ENCODE data around the gene IFT122.

Gene IFT122

DNA sequence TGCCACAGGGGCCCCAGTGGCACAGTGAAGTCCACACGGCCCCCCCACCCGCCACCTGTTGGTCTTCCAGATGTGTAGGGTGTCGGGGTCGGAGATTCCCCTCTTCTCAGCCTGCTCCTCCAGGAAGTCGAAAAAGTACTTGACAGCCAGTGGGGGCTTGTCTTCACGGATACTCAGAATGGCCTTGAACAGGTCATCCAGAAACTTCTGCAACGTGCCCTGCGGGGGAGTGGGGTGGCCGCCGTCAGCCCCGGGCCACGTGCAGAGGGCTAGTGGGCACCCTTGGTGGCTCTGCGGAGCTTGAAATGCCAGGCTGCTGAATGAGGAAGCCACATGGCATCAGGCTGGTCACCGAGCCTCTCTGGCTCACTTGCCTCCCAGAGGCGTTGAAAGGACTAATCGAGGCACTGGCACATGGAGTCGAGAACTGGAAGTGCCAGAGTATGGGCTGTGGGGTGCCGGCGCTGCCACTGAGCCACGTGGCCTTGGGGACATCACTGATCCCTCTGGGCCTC, 119.6 kb downstream of the IFT122 start:
- no peak for DNase-seq

DNA sequence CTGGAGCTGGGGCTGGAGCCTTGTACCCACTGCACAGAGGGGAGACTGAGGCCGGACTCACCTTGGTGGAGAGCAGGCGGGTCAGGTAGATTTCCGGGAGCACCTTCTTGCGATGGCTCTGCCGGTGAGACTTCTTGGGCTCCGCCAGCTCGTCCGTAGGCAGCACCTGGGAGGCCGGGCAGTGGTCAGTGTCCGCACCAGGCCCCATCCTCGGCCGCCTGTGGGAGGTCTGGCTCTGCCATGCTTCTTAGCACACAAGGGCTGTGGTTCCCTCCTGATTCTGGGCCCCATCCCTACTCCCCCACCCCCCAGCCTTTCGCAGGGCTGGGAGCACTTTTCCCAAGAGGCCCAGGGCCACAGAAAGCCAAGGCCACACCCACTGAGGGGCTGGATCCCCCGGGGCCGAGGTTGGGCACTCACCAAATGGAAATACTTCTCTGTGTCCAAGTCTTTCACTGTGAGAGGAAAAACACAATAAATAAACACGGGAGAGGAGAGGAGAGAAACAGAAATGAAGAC, 120.3 kb downstream of the IFT122 start:
- DNase-seq: no peak

GRCh38 chr3:129560911-129561594, 121.0 kb downstream of the IFT122 start:
- no peak for DNase-seq

- DNase-seq: no peak
Observed at GRCh38 chr3:129561619-129562248, 121.7 kb downstream of the IFT122 start.

DNA sequence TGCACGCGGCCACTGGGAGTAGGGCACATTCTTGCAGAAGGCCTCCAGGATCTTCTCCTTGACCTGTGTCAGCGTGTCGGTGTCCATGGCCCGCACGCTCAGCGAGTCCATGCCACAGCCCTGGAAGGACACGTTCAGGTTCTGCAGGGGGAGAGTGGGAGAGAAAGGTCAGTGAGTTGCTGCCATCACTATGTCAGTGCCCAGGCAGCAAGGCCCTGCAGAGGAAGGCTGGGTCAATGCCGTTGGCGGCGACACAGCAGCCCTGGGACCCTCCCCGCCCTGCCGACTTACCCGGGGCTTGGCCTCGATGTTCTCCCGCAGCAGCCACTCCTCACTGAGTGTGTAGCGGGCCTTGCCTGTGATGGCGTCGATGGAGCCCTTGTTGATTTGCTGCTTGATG, 122.8 kb downstream of the IFT122 start:
- DNase-seq: no peak

DNA sequence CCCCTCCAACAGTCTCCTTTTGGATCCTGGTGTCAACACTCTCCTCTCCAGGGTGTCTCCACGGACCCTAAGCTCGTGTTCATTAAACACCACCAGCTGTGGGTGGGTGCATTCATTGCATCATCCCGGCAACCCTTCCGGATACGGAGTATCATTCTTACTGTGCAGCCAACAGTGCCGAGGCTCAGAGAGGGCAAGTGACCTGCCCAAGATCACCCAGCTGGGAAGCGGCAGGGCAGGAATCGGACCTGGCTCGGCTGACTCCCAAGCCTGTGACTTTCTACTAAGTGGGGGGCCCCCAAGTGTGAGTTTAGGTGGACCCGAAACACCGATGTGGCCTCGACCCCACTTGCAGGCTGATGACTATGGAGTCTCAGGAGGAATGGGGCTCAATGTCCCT, 123.3 kb downstream of the IFT122 start:
- no peak for DNase-seq

- no peak for DNase-seq
Observed at GRCh38 chr3:129563850-129564535, 124.0 kb downstream of the IFT122 start.

DNA sequence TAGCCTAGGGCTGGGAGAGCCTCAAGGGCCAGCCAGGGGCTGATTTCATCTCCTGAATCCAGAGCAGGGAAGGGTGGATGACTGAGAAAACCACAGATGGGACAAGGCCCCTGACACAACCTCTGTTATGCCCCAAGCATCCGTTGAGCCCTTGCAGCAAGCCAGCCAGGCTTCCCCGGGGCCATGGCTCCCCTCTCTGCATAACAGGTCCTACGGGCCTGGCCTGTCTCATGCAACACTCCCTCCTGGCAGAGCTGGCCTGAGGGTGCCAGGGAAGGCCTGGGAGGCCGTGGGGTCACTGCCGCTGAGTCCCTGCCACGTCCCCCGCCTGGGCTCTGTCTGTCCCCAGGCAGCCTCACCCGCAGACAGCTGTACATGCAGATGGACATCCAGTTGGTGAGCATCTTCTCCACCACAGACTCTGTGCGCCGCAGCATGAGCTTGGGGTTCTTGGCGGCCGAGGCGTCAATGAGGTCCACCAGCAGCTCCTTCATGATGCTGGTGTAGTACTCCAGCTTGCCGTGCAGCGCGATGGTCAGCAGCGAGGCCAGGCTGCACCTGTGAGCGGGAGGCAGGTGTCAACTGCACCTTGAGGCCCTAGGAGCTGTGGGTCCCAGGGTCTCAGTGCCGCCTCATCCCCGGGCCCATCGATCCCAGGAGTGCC, 125.1 kb downstream of the IFT122 start:
- DNase-seq: no peak

DNA sequence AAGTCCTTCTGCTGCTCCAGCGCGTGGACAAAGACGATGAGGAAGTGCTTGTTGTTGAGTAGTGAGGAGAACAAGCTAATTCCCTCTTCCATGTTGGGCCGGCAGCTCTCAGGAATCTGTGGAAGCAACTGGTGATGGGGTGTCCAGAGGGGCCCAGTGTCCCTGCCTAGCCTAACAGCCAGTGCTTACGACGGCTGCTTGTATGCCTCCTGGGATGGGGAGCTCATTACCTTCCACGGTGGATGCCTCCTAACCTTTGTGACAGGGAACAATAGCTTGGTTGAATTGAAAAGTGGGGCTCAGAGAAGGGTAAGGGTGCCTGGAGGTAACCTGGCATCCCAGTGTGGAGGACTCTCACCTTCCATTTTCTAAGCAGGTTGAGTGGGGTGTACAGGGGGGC, 125.9 kb downstream of the IFT122 start:
- DNase-seq: no peak

GRCh38 chr3:129567176-129567705, 127.2 kb downstream of the IFT122 start:
- no peak for DNase-seq

DNA sequence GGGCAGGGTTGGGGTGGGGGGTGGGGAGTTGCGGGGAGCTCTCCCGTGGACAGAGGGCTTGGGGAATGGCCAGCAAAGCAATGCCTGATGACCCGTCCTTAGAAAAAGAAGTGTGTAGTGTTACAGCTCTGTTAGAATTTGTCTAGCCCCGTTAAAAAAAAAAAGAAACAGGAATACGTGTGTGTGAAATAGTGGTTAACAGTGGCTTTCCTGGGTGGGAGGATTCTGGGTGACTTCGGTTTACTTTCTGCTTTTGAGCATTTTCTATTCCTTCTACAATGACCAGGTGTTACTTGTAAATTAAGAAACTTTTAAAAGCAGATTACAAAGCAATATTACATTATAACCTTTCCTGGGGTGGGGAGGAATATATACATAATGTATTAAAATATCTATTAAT, 127.9 kb downstream of the IFT122 start:
- no peak for DNase-seq

DNA sequence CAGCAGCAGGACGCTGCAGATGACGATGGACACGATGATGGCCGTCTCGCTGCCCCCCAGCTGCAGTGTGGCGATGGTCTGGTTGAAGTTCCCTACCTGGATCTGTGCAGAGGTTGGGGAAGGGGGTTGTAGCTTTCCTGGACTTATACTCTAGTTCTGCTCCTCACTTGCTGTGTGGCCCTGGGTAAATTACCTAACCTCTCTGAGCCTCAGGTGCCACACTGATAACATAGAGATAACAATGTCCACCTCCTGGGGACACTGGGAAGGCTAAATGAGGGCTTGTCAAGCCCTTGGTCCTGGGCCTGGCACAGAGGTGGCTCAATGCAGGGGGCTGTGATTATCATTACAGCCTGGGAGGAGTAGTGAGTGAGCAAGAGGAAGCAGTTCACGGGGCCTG, 129.8 kb downstream of the IFT122 start:
- no peak for DNase-seq
